Stimulated activated CD4-positive, alpha-beta T cell treated with anti-CD3 and anti-CD28 coated beads, Interleukin-12 subunit alpha, Interleukin-12 subunit beta, amount 100 ng/mL, for 24 hours (primary cell): ENCODE data around the gene FGFRL1.
"Not testable (repeated sequence)": the region's sequence is repeated elsewhere in the genome, so short reads cannot be mapped to it uniquely, and the experiment has no call there.

Experiments used
- DNase-seq, 2 experiments: peaks; one replicate each; pipeline ENCODE4 v3.0.0-alpha.2; 2020; ENCODE audit warnings: low read depth in 2 of 2

The FGFRL1 gene

DNA sequence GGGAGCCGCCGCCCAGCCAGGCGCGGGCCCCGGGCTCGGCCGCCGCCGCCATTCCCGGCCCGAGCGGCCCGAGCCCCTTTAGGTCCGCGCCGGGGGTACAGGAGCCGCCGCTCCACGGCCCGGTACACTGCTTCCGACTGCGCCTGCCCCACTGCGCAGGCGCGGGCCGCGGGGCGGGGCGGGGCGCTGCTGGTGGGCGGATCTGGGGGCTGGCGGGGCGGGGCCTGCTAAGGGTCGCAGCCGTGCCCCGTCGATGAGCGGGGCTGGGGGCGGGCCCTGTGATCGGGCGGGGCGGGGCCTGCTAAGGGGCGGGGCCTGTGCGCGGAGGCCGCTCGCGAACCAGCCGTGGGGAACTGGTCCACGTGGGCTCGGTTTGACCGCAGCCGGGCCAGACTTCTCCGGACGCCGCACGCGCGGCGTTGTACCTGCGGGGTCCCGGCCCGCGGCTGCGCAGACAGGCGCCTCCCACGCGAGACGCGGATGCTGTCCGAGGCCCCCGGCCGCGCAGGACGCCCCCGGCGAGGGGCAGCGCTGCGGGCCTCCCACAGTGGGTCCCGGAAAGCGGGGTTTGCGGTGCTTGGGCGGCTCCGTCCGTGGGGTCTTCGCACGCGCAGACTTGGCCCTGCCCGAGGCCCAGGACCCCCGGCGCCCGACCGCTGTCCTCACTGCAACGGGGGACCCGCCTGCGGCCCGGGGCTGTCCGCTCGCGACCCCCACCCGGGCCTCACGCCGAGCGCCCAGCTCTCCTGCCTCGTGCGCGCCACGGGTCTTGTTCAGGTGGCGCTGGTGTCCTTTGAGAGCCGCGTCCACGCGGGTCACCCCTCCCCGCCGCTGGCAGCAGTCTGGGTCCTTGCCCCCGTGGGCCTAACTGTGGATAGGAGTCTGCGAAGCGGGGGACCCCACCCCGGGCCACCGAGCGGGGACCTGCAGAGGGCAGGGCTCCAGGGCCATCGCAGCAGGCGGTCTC, 37.7 kb upstream of the FGFRL1 start, which contains the start of gene DGKQ:
DGKQ (minus strand) TSS at position 139 of the 967 bp plus-strand sequence; CDS start at position 52, 87 bp downstream.
- peak; percentile 77 to 80 for DNase-seq

- no peak for DNase-seq
Observed at GRCh38 chr4:974668-975067, 36.8 kb upstream of the FGFRL1 start.

DNA sequence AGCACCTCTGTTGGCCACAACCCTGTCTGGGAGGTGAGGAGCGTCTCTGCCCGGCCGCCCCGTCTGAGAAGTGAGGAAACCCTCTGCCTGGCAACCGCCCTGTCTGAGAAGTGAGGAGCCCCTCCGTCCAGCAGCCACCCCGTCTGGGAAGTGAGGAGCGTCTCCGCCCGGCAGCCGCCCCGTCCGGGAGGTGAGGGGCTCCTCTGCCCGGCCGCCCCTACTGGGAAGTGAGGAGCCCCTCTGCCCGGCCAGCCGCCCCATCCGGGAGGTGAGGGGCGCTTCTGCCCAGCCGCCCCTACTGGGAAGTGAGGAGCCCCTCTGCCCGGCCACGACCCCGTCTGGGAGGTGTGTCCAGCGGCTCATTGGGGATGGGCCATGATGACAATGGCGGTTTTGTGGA, 35.4 kb upstream of the FGFRL1 start:
- DNase-seq: not testable (repeated sequence)

DNA sequence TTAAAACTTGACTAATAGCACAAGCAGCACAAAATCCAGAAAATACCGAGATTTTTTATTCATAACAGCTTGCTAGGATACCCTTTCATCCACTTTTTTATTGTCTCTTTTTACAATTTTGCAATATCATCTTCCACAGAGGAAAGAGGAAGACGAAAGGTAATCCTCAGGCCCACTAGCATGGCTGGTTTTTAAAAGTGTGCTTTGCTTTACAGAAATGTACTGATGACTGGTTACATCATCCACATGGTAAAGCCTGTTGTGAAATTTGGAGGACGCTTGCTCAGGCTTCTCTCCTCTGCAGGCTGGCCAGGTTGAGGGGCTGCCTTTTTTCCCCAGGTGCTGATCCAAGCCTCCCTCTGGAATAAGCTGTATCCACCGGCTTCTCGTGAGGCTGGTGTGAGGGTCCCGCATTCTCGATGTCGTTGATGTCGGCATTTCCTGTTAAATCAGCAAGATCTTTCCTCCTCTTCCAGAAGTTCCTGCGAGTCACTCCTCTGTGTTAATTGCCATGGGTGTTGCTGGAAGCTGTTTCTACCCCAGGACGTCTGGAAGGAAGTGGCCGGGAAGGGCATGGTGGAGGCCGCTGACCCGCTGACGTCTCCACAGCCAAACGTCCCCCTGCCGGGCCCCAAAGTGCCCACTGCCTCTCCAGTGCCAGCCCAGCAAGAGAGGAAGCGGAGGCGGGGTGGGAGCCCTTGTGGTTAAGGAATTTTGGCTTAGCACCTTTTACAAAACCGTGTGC, 32.3 kb upstream of the FGFRL1 start:
- no peak for DNase-seq

DNA sequence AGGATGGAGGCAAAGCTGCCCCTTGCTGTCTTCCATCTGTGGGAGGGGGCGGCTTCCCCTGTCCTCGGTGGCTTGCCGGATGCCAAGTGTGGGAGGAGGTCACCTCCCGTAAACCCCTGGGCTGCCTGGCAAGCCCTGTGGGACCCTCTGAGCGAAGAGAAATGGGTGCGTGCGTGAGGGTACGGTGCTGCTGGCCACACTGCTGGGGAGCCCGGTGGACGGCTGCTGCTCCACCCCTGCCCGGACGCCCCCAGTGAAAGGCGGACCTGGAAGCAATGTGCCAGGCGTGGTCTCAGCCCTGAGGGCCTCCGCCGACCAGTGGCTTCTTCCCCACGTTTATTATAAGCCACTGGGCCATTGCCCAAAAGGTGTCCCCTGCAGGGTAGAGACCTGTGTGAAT, 29.1 kb upstream of the FGFRL1 start:
- no peak for DNase-seq

DNA sequence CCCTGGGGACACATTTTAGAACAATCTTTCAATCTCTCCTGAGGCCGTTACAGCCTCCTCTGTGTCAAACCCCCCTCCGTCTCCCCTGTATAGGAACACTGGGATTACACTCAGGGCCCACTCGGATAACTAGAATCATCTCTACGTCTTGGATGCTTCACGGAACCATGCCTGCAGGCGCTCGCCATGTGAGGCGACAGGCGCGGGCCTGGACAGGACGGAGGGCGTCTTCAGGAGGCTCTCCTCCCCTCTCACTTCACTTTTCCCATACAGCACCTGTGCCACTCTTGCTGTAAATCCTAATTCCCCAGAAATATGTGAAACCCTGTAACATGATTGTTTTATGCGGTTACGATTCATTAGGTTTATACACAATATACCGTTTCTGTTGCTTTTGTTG, 28.6 kb upstream of the FGFRL1 start:
- no peak for DNase-seq

- no peak for DNase-seq
Observed at GRCh38 chr4:984336-985054, 26.9 kb upstream of the FGFRL1 start.

GRCh38 chr4:985123-985830, 26.1 kb upstream of the FGFRL1 start:
- DNase-seq: peak; percentile 42 to 76

GRCh38 chr4:986428-986878, 25.0 kb upstream of the FGFRL1 start:
- DNase-seq: no peak

- DNase-seq: peak; percentile 75 to 77
Observed at GRCh38 chr4:986879-987623, 24.4 kb upstream of the FGFRL1 start, which contains the start of gene IDUA. Gene IDUA (plus strand): TSS chr4:987044. CDS start chr4:987085, 41 bp downstream.

DNA sequence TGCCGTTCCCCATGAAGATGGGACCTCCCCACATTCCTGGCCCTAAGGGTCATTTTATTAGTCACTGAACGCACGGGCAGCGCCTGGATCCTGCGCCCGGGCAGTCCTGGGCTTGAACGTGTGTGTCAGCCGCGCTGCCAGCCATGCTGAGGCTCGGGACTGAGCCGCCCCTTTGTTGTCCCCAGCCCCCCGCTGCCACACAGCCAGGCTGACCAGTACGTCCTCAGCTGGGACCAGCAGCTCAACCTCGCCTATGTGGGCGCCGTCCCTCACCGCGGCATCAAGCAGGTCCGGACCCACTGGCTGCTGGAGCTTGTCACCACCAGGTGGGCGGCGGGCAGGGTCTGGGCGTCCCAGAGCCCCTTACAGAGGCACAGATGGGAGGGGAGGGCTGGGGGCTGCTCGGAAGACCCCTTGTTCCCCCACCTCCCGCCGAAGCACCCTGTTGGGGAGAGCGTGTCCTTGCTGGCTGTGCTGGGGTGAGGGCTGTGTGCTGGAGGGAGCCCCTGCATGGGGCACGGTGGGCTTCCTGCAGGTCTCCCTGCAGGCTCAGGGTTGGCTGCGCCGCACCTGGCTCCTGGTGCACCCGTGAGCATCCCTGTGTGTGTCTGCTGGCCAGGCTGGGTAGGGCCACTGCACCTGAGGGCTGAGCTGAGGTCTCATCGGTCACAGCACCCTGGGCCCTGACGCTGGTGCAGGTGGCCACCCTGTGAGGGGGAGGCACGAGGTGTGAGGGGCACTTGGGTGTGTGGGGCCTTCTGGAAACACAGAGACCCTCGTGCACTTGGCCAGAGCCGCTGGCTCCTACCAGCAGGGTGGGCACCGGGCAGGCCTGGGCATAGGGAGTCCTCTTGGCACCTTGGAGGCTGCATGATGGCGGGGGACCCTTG, 23.6 kb upstream of the FGFRL1 start:
- DNase-seq: no peak

DNA sequence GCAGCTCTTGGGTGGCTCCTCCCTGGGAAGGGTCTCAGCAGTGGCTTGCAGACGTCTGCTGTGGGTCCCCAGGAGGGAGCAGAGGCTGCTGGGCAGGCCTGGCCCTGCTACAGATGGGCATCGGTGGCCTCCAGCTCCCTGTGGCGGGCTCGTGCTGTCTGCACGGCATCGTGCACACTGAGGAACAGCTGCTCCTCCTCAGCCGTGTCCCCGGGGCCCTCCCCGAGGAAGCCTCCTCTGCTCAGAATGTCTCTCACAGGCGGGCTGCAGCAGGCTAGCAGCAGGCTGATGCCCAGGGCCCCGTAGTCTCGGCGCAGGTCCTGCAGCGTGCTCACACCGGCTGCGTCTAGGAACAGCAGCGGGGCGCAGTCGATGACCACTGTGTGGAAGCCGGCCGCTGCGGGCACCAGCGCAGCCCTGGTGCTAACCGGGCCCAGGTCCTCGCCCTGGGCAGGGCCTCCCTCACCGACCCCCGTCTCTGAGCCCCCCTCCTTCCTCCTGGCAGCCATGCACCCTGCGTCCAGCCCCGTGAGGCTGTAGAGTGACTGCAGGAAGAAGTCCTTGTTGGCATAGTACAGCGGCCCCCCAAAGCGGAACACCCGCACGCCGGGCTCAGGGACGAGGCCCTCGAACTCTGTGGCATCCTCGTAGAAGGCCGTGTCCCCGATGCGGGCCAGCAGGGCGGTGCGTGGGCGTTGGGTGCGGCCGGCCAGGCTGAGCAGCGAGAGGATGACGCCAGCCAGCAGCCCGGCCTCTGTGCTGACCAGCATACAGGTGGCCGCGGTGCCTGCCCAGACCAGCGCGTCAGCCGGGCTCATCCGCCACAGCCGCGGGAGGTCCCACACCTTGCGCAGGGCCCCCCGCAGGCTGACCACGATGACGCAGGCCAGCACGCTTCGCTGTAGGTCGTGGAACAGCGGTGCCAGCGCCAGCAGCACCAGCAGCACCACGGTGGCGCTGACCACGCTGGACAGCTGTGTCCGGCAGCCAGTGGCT, 22.4 kb upstream of the FGFRL1 start:
- DNase-seq: no peak

- DNase-seq: no peak
Observed at GRCh38 chr4:989722-990471, 21.5 kb upstream of the FGFRL1 start.

DNA sequence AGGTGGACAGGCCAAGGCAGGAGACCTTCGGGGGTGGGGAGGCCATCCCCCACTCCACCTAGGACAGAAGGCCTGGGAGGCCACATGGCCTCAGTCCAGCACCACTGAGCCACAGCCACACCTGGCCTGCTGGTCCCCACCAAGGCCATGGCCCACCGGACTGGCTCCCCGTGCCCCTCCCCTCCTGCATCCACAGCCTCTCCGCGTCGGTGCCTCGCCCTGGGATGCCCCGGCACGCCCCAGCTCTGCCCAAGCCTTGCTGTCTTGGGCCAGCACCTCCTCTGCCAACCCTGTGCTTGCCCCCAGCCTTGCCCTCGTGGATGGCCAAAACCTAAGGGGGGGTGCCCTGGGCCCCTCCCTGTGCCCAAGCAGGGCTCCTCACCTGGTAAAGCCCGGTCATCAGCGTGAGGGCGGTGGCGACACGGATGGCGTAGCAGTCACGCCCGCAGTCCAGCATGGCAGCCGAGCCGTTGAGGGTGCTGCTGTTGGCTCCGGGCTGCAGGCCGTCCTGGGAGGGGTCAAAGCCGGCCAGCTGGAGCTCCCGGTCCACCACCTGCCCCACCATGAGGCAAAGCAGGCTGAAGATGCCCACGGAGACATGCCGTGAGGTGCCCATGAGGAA, 20.6 kb upstream of the FGFRL1 start:
- no peak for DNase-seq

- DNase-seq: no peak
Observed at GRCh38 chr4:991451-992296, 19.8 kb upstream of the FGFRL1 start.
